ENCODE results near the gene PARVG. TPM values are rescaled to one million over a fixed set of nuclear protein-coding genes. Genes with fewer than 3 reads are reported as not detected.

PARVG gene
- polyA plus RNA-seq, 1 donor (not counting 4 experiments of a cell fraction or from before 2014, with no cell fraction given): not detected

- Histone ChIP-seq H4K20me1 (ENCODE audit: control insufficient read depth, extremely low read depth, insufficient read depth, low read length) (no peaks in the 10 kb centered on the region), H3K27me3 (ENCODE audit: control insufficient read depth, extremely low read depth, insufficient read depth, low read length) (peaks cover 22% of the 10 kb centered on the region)
- no peak for DNase-seq (ENCODE audit: low read depth, low spot score)
Measured at GRCh38 chr22:44191036-44191454, 10.3 kb downstream of the PARVG start.

GRCh38 chr22:44192098-44192815 lies 11.5 kb downstream of the PARVG start:
- no peak overlapping the region for H3K4me2 ChIP-seq (ENCODE audit: control insufficient read depth, extremely low read depth, insufficient read depth, low read depth, low read length)
- H2AFZ ChIP-seq (ENCODE audit: control insufficient read depth, low read length): no peak overlapping the region
- no peak for FAIRE-seq

More at GRCh38 chr22:44191036-44191454, 10.3 kb downstream of the PARVG start:
- Histone ChIP-seq H2AFZ (ENCODE audit: control insufficient read depth, low read length) (no peak overlapping the region), H3K4me3 (ENCODE audit: control insufficient read depth in 2 of 3, extremely low read depth in 1 of 3, insufficient read depth in 2 of 3, low read depth in 1 of 3, low read length in 3 of 3) (no peak overlapping the region), H3K36me3 (ENCODE audit: control insufficient read depth in 2 of 2, extremely low read depth in 1 of 2, insufficient read depth in 2 of 2, low read length in 2 of 2) (no peaks in the 10 kb centered on the region), H3K9me1 (ENCODE audit: control insufficient read depth, extremely low read depth, insufficient read depth, low read length) (no peaks in the 10 kb centered on the region), H3K9me3 (ENCODE audit: control insufficient read depth, low read depth, low read length) (no peaks in the 10 kb centered on the region), H3K4me1 (ENCODE audit: control insufficient read depth, extremely low read depth, insufficient read depth, low read length) (no peaks in the 10 kb centered on the region), H3K79me2 (ENCODE audit: control insufficient read depth, insufficient read depth, low read length) (no peaks in the 10 kb centered on the region), H3K4me2 (ENCODE audit: control insufficient read depth, extremely low read depth, insufficient read depth, low read depth, low read length) (no peak overlapping the region), H3K27ac (ENCODE audit: control insufficient read depth, insufficient read depth, low read length) (no peak overlapping the region), H3K9ac (ENCODE audit: control insufficient read depth, extremely low read depth, insufficient read depth, low read length) (no peak overlapping the region)
- FAIRE-seq: no peak
- dilution Hi-C loops (cut with MboI; ENCODE audit: extremely low pct_ligation_motif_present, low sequenced_read_pairs): no loop called here
- TF ChIP-seq CTCF (optimal IDR thresholded peaks at IDR 0.05 in 1 of 3, IDR thresholded peaks at IDR 0.05 in 1 of 3, conservative IDR thresholded peaks at IDR 0.05 in 1 of 3; ENCODE audit: extremely low read depth in 1 of 3, insufficient read depth in 2 of 3, low read length in 3 of 3) (no peak), EZH2 (IDR thresholded peaks at IDR 0.05; ENCODE audit: low read length) (no peak)

More at GRCh38 chr22:44192098-44192815, 11.5 kb downstream of the PARVG start:
- H3K36me3 ChIP-seq (ENCODE audit: control insufficient read depth in 2 of 2, extremely low read depth in 1 of 2, insufficient read depth in 2 of 2, low read length in 2 of 2): no peaks in the 10 kb centered on the region
- TF ChIP-seq EZH2 (IDR thresholded peaks at IDR 0.05; ENCODE audit: low read length) (no peak), CTCF (optimal IDR thresholded peaks at IDR 0.05 in 1 of 3, IDR thresholded peaks at IDR 0.05 in 1 of 3, conservative IDR thresholded peaks at IDR 0.05 in 1 of 3; ENCODE audit: extremely low read depth in 1 of 3, insufficient read depth in 2 of 3, low read length in 3 of 3) (no peak)
- DNase-seq (ENCODE audit: low read depth, low spot score): no peak
- no peaks in the 10 kb centered on the region for H3K9me1 ChIP-seq (ENCODE audit: control insufficient read depth, extremely low read depth, insufficient read depth, low read length)
- no peak overlapping the region for H3K27ac ChIP-seq (ENCODE audit: control insufficient read depth, insufficient read depth, low read length)
- no peaks in the 10 kb centered on the region for H4K20me1 ChIP-seq (ENCODE audit: control insufficient read depth, extremely low read depth, insufficient read depth, low read length)
- peaks cover 22% of the 10 kb centered on the region for H3K27me3 ChIP-seq (ENCODE audit: control insufficient read depth, extremely low read depth, insufficient read depth, low read length)
- dilution Hi-C loops (cut with MboI; ENCODE audit: extremely low pct_ligation_motif_present, low sequenced_read_pairs): no loop called here
- no peaks in the 10 kb centered on the region for H3K79me2 ChIP-seq (ENCODE audit: control insufficient read depth, insufficient read depth, low read length)
- H3K9me3 ChIP-seq (ENCODE audit: control insufficient read depth, low read depth, low read length): no peaks in the 10 kb centered on the region
- H3K4me1 ChIP-seq (ENCODE audit: control insufficient read depth, extremely low read depth, insufficient read depth, low read length): no peaks in the 10 kb centered on the region
- H3K9ac ChIP-seq (ENCODE audit: control insufficient read depth, extremely low read depth, insufficient read depth, low read length): no peak overlapping the region
- no peak overlapping the region for H3K4me3 ChIP-seq (ENCODE audit: control insufficient read depth in 2 of 3, extremely low read depth in 1 of 3, insufficient read depth in 2 of 3, low read depth in 1 of 3, low read length in 3 of 3)

All from keratinocyte (primary cell).